Putamen (tissue), 1 donor: ENCODE data around the gene KCNMA1.

Experiments used
- DNase-seq: peaks from one replicate; pipeline ENCODE4 v3.0.0-alpha.2; 2016; ENCODE audit warnings: low spot score

The KCNMA1 gene

GRCh38 chr10:77507291-77507880 lies 130.2 kb downstream of the KCNMA1 start:
- DNase-seq, result no peak

GRCh38 chr10:77506517-77507200 lies 130.9 kb downstream of the KCNMA1 start:
- DNase-seq, result no peak

DNA sequence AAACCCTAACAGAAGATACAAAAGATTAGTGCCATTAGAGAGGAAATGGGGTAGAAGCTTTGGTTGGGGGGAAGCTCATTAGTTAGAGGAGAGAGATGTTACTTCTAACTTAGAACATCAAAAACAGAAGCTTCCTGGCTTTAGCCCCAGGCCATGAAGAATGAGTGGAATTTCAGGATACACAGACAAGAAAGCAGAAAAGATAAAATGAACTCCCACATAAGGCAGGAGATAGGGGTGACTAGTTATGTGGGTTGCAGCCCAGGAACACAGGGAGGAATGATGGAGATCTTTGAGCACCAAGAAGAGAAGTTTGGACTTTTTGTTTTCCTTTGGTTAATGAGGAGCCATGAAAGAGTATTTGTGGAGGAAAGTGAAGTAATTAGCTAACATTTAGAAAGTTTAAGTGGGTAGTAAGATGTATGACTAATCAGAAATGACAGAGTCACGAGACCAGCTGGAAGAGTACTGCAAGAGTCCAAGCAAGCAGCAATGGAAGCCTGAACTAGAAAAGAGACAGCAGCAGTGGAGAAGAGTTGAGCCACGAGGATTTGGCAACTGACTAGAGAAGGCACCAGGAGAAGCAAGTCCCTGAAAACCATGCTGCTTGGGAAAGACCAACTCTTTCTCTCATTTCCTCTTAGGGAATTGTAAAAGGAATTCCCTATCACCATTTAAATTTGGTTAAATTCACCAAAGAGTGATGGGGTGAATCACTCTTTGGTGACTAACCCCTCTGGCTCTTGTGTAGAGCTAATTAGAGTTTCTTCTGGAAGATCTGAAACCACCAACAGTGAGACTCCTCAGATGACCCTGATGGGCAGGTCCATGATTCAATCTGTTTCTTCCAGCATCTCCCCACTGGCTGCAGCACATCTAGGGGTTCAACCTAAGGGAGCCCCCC lies 131.9 kb downstream of the KCNMA1 start:
- DNase-seq, result no peak

- peak; percentile 57 for DNase-seq
These were observed 132.7 kb downstream of the KCNMA1 start for GRCh38 chr10:77504873-77505257.

GRCh38 chr10:77504196-77504872 lies 133.3 kb downstream of the KCNMA1 start:
- DNase-seq, result no peak

DNA sequence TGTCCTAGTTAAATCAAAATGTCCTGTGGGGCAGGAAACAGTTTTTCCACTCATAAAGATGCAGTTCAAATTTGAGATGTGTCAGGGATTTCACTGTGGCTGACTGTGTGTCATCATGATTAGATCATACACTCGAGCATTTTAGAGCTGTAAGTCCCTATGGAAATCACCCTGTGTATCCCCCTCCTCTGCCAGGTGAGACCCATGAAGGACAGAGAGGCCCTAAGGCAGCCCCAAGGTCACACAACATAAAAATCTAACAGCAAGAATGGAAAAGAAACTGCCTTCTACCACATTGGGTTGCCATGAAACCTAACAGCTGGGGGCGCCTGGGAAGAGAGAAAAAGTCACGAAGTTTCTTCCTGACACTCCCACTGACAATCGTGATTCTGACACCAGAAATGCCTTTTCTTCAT lies 135.8 kb downstream of the KCNMA1 start:
- peak; percentile 56 for DNase-seq

- DNase-seq, result peak; percentile 32
These were observed 136.3 kb downstream of the KCNMA1 start for GRCh38 chr10:77501152-77501845.

DNA sequence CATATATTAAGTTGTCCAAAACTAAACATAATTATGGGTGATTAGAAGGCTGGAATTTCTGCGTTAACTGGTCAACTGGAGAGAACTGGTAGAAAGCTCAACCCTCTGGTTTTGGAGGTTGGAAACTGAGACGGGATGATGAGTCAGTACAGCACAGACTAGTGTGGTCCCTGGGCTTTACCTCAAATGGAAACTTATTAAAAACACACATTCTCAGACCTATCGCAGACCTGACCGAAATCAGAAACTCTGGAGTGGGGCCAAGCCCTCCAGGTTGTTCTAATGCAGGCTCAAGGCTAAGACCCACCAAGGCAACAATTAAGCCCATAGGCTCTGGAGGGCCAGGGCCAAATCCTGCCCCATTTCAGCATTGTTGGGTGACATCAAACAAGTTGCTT lies 136.9 kb downstream of the KCNMA1 start:
- no peak for DNase-seq

DNA sequence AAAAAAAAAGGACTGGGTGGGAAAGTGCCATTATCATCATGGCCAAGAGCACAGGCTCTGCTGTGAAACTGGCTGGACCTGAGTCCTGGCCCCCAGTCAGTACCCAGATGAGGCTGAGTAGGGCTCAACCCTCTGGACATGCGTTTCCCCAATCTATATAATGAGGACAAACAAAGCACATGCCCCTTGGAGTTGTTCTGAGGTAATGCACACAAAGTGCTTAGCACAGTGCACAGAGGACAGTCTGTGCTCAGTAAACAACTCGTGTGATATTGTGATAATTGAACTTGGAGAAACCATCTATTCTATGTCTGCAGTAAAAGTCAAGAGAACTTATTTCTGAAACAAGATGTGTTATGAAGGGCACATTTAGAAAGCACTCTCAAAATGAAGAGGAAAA lies 138.8 kb downstream of the KCNMA1 start:
- no peak for DNase-seq

- DNase-seq, result no peak
These were observed 139.4 kb downstream of the KCNMA1 start for GRCh38 chr10:77498210-77498609.

GRCh38 chr10:77497748-77498147 lies 139.9 kb downstream of the KCNMA1 start:
- DNase-seq, result no peak

DNA sequence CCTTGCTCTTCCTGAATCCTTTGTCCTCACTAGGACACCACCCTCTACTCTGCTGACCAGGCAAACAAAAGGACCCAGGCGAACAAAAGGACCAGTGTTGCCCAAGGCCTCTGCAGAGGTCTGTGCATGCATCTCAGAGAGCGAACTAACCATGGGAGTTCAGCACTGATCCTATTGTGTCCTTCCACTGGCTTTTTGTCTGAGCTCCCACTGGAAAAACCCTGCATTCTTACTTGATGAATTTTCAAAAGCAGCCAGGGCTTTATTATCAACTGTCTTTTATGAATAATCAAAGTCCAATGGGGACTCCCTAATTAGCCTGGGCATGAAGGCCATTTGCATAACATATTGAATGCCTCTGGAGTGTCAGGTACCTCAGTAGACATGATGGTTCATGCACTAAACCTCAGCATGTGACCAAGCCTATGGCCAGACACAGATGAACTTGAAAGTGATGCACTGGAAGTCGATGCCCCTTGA lies 140.6 kb downstream of the KCNMA1 start:
- DNase-seq, result no peak

- no peak for DNase-seq
These were observed 142.7 kb downstream of the KCNMA1 start for GRCh38 chr10:77494756-77495541.

DNA sequence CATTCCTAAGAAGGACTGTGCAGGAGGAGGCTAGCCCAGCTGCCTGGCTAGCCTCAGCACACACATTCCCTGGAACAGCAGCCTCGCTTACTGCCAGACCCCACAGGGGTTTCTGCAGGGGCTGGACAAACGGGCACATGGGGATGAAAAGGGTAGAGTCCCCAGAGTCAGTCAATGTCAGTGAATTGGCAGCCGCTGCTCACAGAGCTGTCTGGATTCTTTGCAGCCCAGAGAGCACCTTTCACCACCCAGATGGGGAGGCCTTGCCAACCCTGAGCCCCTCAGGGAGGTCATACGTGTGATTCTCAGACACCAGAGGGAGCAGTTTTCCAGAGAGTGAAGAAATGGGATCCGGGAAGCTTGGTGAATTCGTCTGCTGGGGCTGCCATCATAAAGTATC lies 143.3 kb downstream of the KCNMA1 start:
- no peak for DNase-seq

- no peak for DNase-seq
These were observed 143.8 kb downstream of the KCNMA1 start for GRCh38 chr10:77493851-77494261.

DNA sequence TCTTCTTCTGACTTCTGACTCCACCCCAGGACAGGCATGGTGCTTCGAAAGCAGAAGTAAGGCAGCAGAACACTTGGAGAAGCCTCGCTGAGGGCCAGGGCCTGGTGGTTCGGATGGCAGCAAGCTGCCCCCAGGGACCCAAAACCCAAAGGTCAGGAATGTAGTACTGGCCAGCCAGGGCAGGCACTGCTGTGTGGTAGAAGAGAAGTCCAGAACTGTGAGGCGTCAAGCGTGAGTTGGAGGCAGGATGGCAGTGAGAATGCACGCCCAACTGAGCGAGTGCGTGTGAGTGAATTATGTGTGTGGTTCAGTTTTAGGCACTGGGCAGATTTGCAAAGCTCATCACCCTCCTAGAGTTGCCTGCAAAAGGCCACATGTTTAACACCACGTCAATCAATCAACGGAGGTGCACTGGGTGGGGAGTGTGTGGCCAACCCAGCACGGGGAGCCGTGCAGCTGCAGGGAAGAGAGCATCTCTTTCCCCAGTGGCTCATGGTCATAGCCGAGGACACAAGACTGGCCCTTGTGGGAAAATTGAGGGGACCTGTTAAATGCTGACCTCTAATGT lies 144.3 kb downstream of the KCNMA1 start:
- no peak for DNase-seq

DNA sequence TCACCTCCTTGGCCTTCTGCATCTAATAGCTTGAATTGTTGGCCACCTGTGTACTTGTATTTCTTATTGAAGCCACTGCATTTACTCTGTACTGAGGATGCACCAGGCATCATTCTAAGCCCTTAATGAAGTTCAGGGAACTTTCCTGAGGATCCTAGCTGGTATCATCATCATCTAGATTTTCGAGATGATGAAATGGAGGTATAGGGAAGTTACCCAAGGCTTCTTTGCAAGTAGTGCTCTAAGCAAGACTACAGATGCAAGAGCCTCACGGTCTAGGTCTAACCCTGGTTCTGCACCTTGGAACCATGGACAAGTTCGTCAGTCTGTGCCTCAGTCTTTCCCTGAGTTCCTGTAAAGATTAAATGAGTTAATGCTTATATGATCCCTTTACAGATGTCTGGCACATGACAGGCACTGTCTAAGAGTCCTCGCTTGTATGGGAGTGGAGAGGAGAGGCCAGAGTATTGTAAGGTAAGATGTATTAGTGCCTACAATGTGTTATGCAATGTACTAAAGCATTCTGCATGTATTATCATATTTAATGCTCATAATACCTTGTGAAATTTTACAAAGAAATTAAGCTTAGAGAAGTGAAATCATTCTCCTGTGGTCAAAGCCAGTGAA lies 145.1 kb downstream of the KCNMA1 start:
- DNase-seq, result no peak

DNA sequence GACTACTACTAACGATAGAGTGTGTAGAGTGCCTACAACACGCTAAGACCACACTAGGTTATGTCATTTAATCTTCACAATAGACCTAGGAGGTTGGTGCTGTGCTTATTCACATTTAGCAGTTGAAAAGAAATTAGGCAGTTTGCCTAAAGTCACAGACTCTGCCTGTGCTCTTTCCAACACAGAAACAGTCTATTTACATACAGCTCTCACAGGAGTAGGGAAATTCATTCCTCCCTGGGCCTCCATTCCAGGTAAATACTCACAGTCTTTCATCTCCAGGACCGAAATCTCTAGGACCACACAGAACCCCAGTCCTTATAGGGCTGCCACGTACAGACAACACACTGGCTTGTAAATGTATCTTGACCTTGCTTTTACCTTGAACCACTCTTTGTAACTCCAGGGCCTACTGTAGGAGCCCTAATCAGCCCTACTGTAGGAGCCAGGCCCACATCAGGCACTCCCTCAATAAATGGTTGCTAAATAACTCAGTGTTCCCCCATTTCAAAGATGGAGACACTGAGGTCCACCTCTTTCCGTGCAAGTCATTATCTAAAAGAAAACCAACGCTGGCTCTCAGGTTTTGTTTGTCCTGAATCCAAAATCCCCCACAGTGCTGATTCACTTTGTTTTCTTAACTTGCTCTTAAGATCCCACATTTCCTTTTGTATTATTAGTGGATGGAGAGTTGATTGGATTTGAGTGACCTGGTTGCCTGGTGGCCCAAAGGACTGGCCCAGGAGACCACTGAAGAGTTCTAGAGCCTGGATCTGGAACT lies 146.9 kb downstream of the KCNMA1 start:
- no peak for DNase-seq

GRCh38 chr10:77486517-77486916 lies 151.1 kb downstream of the KCNMA1 start:
- DNase-seq, result no peak
